ENCODE measurements around the gene RWDD2A. TPM values are rescaled to one million over a fixed set of nuclear protein-coding genes. Genes with fewer than 3 reads are reported as not detected.

Gene RWDD2A
- polyA plus RNA-seq: 5.2 TPM
- long read RNA-seq, donor 1, partial matches to known transcripts: 0 of 4 reads
- long read RNA-seq, donor 1, other reads (novel, unspliced or antisense): 0 of 4 reads
- long read RNA-seq, donor 2: 0 reads
- long read RNA-seq, donor 3, transcript RWDD2A-201 (3 exons, 3,744 nt): major isoform, 5 of 5 reads
- long read RNA-seq, donor 3, partial matches to known transcripts: 0 of 5 reads
- long read RNA-seq, donor 3, other reads (novel, unspliced or antisense): 0 of 5 reads
- long read RNA-seq, donor 4: 0 reads
- long read RNA-seq, donor 5, partial matches to known transcripts: 0 of 2 reads
- long read RNA-seq, donor 5, other reads (novel, unspliced or antisense): 0 of 2 reads
- long read RNA-seq, donor 6, partial matches to known transcripts: 0 of 3 reads
- long read RNA-seq, donor 6, other reads (novel, unspliced or antisense): 0 of 3 reads
- long read RNA-seq, donor 7, partial matches to known transcripts: 0 of 2 reads
- long read RNA-seq, donor 7, other reads (novel, unspliced or antisense): 0 of 2 reads
- long read RNA-seq, donor 8, partial matches to known transcripts: 0 of 2 reads
- long read RNA-seq, donor 8, other reads (novel, unspliced or antisense): 0 of 2 reads
- long read RNA-seq, donor 9, partial matches to known transcripts: 0 of 4 reads
- long read RNA-seq, donor 9, other reads (novel, unspliced or antisense): 0 of 4 reads
- long read RNA-seq, donor 10, partial matches to known transcripts: 0 of 1 reads
- long read RNA-seq, donor 10, other reads (novel, unspliced or antisense): 0 of 1 reads
- long read RNA-seq, donor 11, partial matches to known transcripts: 0 of 1 reads
- long read RNA-seq, donor 11, other reads (novel, unspliced or antisense): 0 of 1 reads

DNA sequence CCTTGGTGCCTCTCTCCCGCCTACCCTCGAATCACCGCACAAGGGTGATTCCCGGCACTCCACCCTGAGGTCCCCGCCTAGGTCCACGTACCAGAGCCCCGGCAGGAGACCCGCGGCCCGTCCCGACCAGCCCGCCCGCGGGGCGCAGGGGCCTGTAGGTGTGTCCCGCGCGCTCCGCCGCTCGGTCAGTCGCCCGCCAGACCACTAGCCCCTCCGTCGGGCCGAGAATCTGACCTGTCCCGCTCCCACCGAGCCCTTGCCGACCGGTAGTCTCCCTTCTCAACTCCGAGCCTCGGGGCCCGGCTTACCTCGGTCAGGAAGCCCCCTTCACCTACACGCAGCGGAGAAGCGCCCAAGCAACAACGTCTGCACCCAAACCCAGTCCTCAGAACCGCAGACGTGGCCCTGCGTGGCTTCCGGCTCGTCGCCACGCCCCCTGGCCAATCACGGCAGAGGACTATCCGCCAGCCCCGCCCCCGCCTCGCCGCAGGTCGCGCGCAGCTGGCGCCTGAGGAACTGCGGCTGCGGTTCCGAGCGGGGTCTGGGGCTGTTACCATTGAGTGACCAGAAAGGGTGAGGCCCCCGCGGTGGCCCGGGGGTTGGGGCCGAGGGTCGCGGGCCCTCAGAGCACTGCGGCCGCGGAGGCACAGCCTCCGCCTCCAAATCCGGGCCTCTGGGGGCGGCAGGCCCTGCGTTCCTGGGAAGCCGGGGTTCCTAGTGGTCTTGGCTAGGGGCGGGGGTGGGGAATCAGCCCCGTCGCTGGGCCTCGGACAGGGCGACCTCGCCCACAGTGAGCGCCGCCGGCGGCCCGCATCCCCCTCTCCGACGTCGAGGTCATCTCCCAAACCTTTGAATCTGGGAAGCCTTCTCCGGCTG lies at the start of gene RWDD2A, which contains the start of gene PGM3:
Gene RWDD2A, plus strand, starts transcription at position 487 of the 876 bp plus-strand sequence. CDS start 1,095 bp downstream, outside the sequence.
Gene PGM3, minus strand, starts transcription at position 395 of the 876 bp plus-strand sequence. CDS start 2,253 bp downstream, outside the sequence.
- peak within 1 kb of the TSS; percentile 89 for H3K4me3 ChIP-seq (ENCODE audit: low read length)
- peak; percentile 91 to 94 for DNase-seq
- peaks cover 14% of the 10 kb centered on the region for H3K4me1 ChIP-seq (ENCODE audit: control insufficient read depth, insufficient read depth, low read length)
- no CpG with 5 or more reads among the region's 88 CpGs for WGBS (ENCODE audit: insufficient coverage, low lambda C conversion rate)
- H3K36me3 ChIP-seq (ENCODE audit: control insufficient read depth, insufficient read depth, low read length): peaks cover 17% of the 10 kb centered on the region
- peak within 1 kb of the TSS; percentile 85 for H3K27ac ChIP-seq (ENCODE audit: low read length)
- H3K9me3 ChIP-seq (ENCODE audit: control insufficient read depth, low read depth, low read length): no peaks in the 10 kb centered on the region
- H3K27me3 ChIP-seq (ENCODE audit: control insufficient read depth, insufficient read depth, low read length): no peaks in the 10 kb centered on the region

DNA sequence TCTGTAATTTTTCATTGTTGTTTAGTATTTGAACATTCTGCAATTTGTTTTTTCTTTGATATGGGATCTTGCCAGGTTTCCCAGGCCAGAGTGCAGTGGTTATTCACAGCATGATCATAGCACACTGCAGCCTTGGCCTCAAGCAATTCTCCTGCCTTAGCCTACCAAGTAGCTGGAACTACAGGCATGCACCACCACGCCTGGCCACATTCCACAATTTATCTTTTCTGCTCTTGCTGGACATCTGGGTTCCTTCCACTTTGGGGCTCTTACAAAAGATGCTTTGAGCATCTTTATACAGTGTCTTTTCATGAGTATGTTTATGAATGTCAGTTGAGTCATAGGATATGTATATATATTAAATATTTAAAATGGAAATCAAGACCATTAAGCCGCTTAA lies 42.0 kb upstream of the RWDD2A start:
- no peak for DNase-seq
- Histone ChIP-seq H3K27me3 (ENCODE audit: control insufficient read depth, insufficient read depth, low read length) (no peaks in the 10 kb centered on the region), H3K4me3 (ENCODE audit: low read length) (no peak overlapping the region), H3K4me1 (ENCODE audit: control insufficient read depth, insufficient read depth, low read length) (peaks cover 6% of the 10 kb centered on the region), H3K36me3 (ENCODE audit: control insufficient read depth, insufficient read depth, low read length) (peaks cover 39% of the 10 kb centered on the region), H3K9me3 (ENCODE audit: control insufficient read depth, low read depth, low read length) (no peaks in the 10 kb centered on the region), H3K27ac (ENCODE audit: low read length) (no peak overlapping the region)
- 100% methylated on average over 1 of the region's 2 CpGs for WGBS (ENCODE audit: insufficient coverage, low lambda C conversion rate)

DNA sequence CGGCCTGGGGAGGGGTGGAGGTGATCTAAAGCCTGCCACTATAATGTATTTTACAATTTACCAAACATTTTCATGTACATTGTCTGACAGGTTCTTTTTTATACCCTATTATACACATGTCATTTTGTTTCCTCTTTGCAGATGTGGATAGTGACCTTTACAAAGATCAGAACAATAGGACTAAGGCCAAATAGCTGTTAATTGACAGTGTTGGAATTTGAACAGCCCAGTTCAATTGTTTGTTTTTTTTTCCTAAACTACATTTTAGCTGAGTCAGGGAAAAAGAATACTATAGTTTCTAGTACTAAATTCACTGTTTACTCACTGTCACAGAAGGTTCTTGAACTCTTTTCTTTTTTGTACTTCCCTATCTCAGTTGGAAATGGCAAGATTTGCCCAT lies 40.2 kb upstream of the RWDD2A start:
- Histone ChIP-seq H3K36me3 (ENCODE audit: control insufficient read depth, insufficient read depth, low read length) (peaks cover 42% of the 10 kb centered on the region), H3K27ac (ENCODE audit: low read length) (peak overlapping the region; percentile 58), H3K9me3 (ENCODE audit: control insufficient read depth, low read depth, low read length) (no peaks in the 10 kb centered on the region), H3K27me3 (ENCODE audit: control insufficient read depth, insufficient read depth, low read length) (no peaks in the 10 kb centered on the region), H3K4me1 (ENCODE audit: control insufficient read depth, insufficient read depth, low read length) (peaks cover 6% of the 10 kb centered on the region), H3K4me3 (ENCODE audit: low read length) (no peak overlapping the region)
- no CpG with 5 or more reads among the region's 1 CpG for WGBS (ENCODE audit: insufficient coverage, low lambda C conversion rate)
- no peak for DNase-seq

DNA sequence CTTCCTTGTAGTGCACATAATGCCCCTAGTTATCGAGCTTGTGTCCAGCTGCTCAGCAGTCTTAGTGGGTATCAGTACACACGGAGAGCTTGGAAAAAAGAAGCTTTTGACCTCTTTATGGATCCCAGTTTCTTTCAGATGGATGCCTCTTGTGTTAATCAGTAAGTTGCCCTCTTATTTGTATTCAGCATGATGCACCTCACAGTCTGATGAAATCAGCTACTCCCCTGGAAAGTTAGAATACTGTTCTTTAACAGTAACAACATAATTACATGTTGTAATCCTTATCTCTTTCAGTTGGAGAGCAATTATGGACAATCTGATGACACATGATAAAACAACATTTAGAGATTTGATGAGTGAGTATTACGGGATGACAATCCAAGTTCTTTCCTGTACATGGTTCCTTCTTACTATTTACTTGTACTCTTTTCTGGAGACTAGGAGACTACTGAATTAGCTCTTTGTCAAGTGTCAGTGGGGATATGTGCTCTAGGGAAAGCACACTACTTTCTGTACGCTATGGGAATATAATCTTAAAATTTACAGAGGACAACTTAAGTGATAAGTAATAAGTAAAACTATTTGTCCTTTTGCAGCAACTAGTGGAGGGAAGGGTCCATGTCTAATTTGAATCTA lies 39.2 kb upstream of the RWDD2A start:
- Histone ChIP-seq H3K9me3 (ENCODE audit: control insufficient read depth, low read depth, low read length) (no peaks in the 10 kb centered on the region), H3K4me1 (ENCODE audit: control insufficient read depth, insufficient read depth, low read length) (peaks cover 6% of the 10 kb centered on the region), H3K4me3 (ENCODE audit: low read length) (no peak overlapping the region), H3K36me3 (ENCODE audit: control insufficient read depth, insufficient read depth, low read length) (peaks cover 39% of the 10 kb centered on the region), H3K27me3 (ENCODE audit: control insufficient read depth, insufficient read depth, low read length) (no peaks in the 10 kb centered on the region), H3K27ac (ENCODE audit: low read length) (peak overlapping the region; percentile 58)
- 45% methylated on average over 2 of the region's 4 CpGs for WGBS (ENCODE audit: insufficient coverage, low lambda C conversion rate)
- DNase-seq: peak; percentile 4 to 27

DNA sequence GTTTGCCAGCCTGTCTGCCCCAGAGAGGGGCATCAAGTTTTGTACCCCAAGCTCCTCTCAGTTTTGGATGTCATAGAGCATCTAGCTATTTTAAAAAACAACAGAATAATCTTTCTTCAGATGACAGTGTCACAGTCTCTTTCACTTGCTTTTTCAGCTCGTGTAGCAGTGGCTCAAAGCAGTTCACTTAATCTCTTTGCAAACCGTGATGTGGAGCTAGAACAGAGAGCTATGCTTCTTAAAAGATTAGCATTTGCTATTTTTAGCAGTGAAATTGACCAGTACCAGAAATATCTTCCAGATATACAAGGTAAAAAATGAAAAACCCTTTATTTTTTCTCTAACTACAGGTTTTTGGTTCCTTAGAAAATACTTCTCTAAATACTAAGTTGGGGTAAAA lies 37.4 kb upstream of the RWDD2A start:
- Histone ChIP-seq H3K9me3 (ENCODE audit: control insufficient read depth, low read depth, low read length) (no peaks in the 10 kb centered on the region), H3K27me3 (ENCODE audit: control insufficient read depth, insufficient read depth, low read length) (no peaks in the 10 kb centered on the region), H3K27ac (ENCODE audit: low read length) (no peak overlapping the region), H3K4me3 (ENCODE audit: low read length) (no peak overlapping the region), H3K4me1 (ENCODE audit: control insufficient read depth, insufficient read depth, low read length) (peaks cover 6% of the 10 kb centered on the region), H3K36me3 (ENCODE audit: control insufficient read depth, insufficient read depth, low read length) (peaks cover 43% of the 10 kb centered on the region)
- 100% methylated on average over 1 of the region's 2 CpGs for WGBS (ENCODE audit: insufficient coverage, low lambda C conversion rate)
- DNase-seq: no peak

DNA sequence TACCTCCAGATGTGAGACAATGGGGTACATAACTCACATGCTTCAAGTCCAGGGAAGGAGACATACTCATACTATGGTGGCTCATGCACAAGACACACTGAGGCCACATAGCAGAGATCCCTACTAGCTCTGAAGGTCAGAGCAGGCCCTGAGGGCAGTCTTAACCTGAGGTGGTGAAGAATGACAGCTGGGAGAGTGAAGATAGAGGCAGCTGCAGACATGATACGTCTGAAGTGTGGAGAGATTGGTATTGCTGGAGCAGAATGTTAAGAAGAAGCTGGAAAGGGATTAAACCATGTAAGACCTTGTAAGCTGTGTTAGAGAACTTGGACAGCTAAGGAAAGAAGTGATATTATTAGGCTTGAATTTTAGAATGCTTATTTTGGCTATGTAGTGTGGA lies 33.0 kb upstream of the RWDD2A start:
- Histone ChIP-seq H3K4me3 (ENCODE audit: low read length) (no peak overlapping the region), H3K27ac (ENCODE audit: low read length) (no peak overlapping the region), H3K9me3 (ENCODE audit: control insufficient read depth, low read depth, low read length) (no peaks in the 10 kb centered on the region), H3K27me3 (ENCODE audit: control insufficient read depth, insufficient read depth, low read length) (no peaks in the 10 kb centered on the region), H3K36me3 (ENCODE audit: control insufficient read depth, insufficient read depth, low read length) (peaks cover 42% of the 10 kb centered on the region), H3K4me1 (ENCODE audit: control insufficient read depth, insufficient read depth, low read length) (no peaks in the 10 kb centered on the region)
- WGBS (ENCODE audit: insufficient coverage, low lambda C conversion rate): 100% methylated on average over 1 of the region's 1 CpG
- no peak for DNase-seq

DNA sequence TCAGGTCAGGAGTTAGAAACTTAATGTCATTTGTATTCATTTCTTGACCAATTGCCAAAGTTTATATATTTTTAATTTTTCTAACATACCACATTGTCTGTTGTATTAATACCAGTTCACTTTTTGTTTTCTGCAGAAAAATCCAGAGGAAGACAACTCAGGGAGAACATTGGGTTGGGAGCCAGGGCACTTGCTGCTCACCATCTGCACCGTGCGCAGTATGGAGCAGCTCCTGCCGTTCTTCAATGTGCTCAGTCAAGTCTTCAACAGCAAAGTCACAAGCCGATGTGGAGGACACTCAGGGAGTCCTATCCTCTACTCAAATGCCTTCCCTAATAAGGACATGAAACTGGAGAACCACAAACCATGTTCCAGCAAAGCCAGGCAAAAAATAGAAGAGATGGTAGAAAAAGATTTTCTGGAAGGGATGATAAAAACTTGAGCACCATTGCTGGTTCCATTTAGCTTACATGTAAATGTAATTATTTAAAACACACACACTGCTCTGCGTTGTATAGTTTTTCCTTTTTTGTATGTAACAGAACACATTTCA lies 25.4 kb upstream of the RWDD2A start:
- H3K4me3 ChIP-seq (ENCODE audit: low read length): no peak overlapping the region
- peaks cover 68% of the 10 kb centered on the region for H3K36me3 ChIP-seq (ENCODE audit: control insufficient read depth, insufficient read depth, low read length)
- no peak overlapping the region for H3K27ac ChIP-seq (ENCODE audit: low read length)
- no peaks in the 10 kb centered on the region for H3K4me1 ChIP-seq (ENCODE audit: control insufficient read depth, insufficient read depth, low read length)
- 100% methylated on average over 1 of the region's 5 CpGs for WGBS (ENCODE audit: insufficient coverage, low lambda C conversion rate)
- DNase-seq: no peak
- no peaks in the 10 kb centered on the region for H3K27me3 ChIP-seq (ENCODE audit: control insufficient read depth, insufficient read depth, low read length)
- no peaks in the 10 kb centered on the region for H3K9me3 ChIP-seq (ENCODE audit: control insufficient read depth, low read depth, low read length)

DNA sequence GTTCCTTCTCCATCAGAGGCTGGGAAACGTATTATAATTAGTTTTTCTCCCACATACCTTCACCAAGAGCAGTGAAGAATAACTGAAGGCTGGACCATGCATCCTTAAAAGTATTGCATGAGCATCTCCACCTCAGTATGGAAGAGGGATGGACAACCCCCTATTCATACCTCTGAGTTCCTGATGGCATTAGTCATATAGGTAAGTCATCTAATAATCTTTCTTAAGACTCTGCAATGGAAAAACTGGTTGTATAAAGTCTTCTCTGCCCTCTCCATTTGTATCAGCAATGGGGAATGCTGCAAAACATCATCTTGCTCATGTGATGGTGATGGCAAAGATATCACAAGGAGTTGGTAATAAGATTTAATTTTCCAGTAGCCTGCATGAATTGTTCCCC lies 24.6 kb upstream of the RWDD2A start:
- H3K27ac ChIP-seq (ENCODE audit: low read length): no peak overlapping the region
- WGBS (ENCODE audit: insufficient coverage, low lambda C conversion rate): no CpG with 5 or more reads among the region's 1 CpG
- H3K36me3 ChIP-seq (ENCODE audit: control insufficient read depth, insufficient read depth, low read length): peaks cover 72% of the 10 kb centered on the region
- no peaks in the 10 kb centered on the region for H3K9me3 ChIP-seq (ENCODE audit: control insufficient read depth, low read depth, low read length)
- no peaks in the 10 kb centered on the region for H3K4me1 ChIP-seq (ENCODE audit: control insufficient read depth, insufficient read depth, low read length)
- H3K4me3 ChIP-seq (ENCODE audit: low read length): no peak overlapping the region
- no peaks in the 10 kb centered on the region for H3K27me3 ChIP-seq (ENCODE audit: control insufficient read depth, insufficient read depth, low read length)
- no peak for DNase-seq

DNA sequence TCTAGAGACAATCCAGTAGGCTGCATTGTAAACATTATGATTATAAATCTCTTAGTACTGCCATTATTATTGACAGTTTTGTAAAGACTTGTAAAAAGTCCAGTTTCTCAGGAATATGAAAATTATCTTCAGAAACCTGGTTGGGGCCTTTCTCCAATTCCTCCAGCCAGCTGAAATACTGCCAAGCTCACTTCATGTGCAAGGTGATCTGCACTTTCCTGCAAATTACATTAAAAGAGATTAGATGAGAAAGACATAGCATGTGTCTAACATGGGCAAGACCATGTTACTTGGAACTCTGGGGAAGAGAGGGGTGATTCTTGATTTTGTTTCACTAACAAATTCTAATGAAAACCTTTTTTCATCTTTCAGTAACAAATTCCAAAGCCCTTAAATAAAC lies 24.1 kb upstream of the RWDD2A start:
- DNase-seq: no peak
- no peaks in the 10 kb centered on the region for H3K27me3 ChIP-seq (ENCODE audit: control insufficient read depth, insufficient read depth, low read length)
- no peaks in the 10 kb centered on the region for H3K4me1 ChIP-seq (ENCODE audit: control insufficient read depth, insufficient read depth, low read length)
- H3K27ac ChIP-seq (ENCODE audit: low read length): no peak overlapping the region
- H3K9me3 ChIP-seq (ENCODE audit: control insufficient read depth, low read depth, low read length): no peaks in the 10 kb centered on the region
- no peak overlapping the region for H3K4me3 ChIP-seq (ENCODE audit: low read length)
- H3K36me3 ChIP-seq (ENCODE audit: control insufficient read depth, insufficient read depth, low read length): peaks cover 76% of the 10 kb centered on the region
